GM21515 (cell line): ENCODE results near the gene OMA1.

ENCODE experiments used
- ATAC-seq: cut with Tn5 transposase; IDR thresholded peaks from one replicate; pipeline ENCODE4 v1.9.1; 2021; ENCODE audit not compliant: unreplicated experiment

OMA1 gene

DNA sequence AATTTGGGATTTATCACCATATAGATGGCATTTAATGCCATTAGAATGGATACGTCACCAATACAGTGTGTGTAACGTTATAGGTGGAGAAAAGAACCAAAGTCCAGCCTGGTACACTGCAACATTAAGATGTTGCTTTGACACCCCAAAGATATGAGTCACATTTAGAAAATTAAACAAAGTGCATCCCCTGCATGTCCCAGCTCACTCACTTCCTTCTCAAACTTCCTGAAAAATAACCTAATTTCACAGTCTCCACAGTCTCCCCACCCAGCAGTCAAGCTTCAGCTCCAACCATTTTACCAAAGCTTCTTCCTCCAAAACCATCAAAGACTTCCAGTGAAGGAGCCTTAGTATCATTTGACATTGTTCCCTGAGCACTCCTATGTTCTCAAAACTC lies 111.9 kb downstream of the OMA1 start:
- no peak for ATAC-seq

DNA sequence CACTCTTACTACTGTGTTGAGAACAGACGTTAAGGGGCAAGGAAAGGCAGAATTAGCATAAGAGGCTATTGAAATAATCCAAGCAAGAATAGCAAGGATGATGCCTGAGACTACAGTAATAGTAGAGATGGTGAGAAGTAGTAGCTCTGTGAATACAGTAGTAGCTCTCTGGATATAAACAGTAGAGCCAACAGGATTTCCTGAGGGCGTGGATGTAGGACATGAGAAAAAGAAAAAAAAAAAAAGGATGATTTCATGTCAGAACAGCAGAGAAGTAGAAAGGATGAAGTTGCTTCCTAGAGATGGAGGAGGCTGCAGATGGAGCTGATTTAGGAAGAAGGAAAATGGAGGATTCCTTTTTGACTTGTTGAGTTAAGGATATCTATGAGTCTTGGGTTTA lies 112.3 kb downstream of the OMA1 start:
- ATAC-seq: no peak

DNA sequence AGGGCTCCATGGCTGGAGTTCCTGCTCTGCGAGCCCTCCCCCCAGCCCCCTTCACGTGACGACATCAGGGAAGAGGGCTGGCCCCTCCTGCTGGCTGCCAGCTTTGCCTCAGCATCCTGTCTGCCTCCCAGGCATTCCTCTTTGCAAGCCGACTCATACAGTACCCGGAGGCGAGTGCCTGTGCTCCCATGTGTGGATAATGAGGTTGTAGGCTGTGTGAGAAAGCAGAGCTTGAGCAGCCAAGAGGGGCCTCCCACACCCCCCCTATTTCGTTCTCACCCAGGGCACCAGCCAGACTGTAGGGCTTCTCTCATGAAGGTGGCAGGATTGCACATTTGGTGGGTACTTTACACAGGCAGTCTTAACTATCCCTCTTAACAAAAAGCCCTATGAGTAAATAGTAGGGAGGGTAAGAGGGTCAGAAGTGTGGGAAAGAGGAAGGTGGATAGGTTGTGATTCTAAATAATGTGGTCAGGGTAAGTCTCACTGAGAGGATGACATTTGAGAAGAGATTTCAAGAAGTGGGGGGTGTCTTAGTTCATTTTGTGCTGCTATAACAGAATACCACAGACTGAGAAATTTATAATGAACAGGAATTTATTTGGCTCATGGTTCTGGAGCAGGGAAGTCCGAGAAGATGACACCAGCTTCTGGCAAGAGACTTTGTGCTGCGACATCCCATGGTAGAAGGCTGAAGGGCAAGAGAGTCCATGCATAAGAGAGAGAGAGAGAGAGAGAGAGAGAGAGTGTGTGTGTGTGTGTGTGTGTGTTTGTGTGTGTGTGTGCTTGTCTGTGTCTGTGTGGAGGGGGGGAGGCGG lies 113.5 kb downstream of the OMA1 start:
- ATAC-seq: no peak

DNA sequence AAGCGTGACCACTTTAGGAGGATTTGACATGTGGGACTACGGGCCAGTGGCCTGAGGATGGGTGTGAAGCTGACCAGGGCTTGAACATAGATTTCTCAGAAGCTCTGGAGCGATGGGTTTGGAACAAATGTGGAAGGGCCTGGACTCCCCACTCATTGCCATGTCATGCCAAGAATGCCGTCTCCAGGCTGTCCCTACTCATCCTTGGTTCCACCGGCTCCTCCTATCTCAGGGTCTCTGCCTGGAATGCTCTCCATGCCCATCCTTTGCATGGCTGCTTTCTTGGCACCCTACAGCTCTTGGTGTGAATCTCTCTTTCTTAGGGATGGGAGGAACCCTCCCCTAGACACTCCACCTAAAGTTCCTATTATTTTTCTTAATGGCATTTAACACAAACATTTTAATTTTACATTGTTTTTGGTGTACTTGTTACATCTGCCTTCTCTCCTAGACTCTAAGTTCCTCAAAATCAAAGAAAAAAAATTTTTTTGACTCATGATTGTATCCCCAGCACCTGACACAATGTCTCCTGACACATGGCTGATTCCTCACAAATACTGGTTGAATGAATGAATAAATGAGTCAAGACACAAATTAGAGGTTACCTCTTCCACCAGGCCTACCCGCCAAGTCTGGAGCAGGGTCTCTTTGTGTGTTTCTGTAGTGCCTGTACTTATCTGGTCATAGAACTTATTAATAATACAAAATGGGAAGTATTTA lies 114.5 kb downstream of the OMA1 start:
- no peak for ATAC-seq
